Measurements from ENCODE around the gene SPI1.

GRCh38 chr11:47345890-47346563 is 32.3 kb downstream of the SPI1 start:
- TF ChIP-seq CTCF (IDR thresholded peaks at IDR 0.05) (no peak), EP300 (IDR thresholded peaks at IDR 0.05) (no peak), POLR2AphosphoS5 (IDR thresholded peaks at IDR 0.05) (no peak)

Data from upper lobe of left lung (tissue), 4 donors.